ENCODE results near the gene STEAP4. TPM values are rescaled to one million over a fixed set of nuclear protein-coding genes. Genes with fewer than 3 reads are reported as not detected.
"Not testable (repeated sequence)": the region's sequence is repeated elsewhere in the genome, so short reads cannot be mapped to it uniquely, and the experiment has no call there.

Gene STEAP4
- total and polyA plus RNA-seq, 9 of the 15 experiments (the other 6 are each of a cell fraction or from before 2014, with no cell fraction given), result 0.07 TPM; not detected in 8

DNA sequence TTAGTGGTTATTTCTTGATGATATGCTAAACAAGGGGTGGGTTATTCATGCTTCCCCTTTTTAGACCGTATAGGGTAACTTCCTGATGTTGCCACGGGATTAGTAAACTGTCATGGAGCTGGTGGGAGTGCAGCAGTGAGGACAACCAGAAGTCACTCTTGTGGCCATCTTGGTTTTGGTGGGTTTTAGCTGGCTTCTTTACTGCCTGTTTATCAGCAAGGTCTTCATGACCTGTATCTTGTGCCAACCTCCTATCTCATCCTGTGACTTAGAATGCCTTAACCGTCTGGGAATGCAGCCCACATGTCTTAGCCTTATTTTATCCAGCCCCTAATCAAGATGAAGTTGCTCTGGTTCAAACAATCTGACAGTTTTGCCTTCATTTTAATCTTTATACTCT, 41.7 kb downstream of the STEAP4 start:
- H3K4me2 ChIP-seq (ENCODE audit: insufficient read depth, low read length); H3K4me1 ChIP-seq (replicated peaks in 1 of 2; ENCODE audit: control insufficient read depth in 2 of 2, insufficient read depth in 2 of 2, low read length in 2 of 2); H3K36me3 ChIP-seq (ENCODE audit: control insufficient read depth, insufficient read depth, low read length); CTCF ChIA-PET (ENCODE audit: low intra/inter-chr PET ratio); H3K79me2 ChIP-seq (ENCODE audit: control insufficient read depth, insufficient read depth, low read length); H3K4me3 ChIP-seq; BruUV-seq (replicated peaks); FAIRE-seq; H3K9me1 ChIP-seq (ENCODE audit: control insufficient read depth, insufficient read depth, low read length); in situ Hi-C loops (cut with MboI); H3K27me3 ChIP-seq (ENCODE audit: control insufficient read depth in 2 of 2, insufficient read depth in 2 of 2, low read length in 2 of 2); H3K27ac ChIP-seq (ENCODE audit: extremely low read depth, low read depth, low read length); H4K20me1 ChIP-seq (replicated peaks; ENCODE audit: control insufficient read depth, insufficient read depth, low read length); H3K9me3 ChIP-seq (replicated peaks; ENCODE audit: control insufficient read depth, insufficient read depth, low read depth, low read length); H3K9ac ChIP-seq (ENCODE audit: insufficient read depth in 1 of 2, low read depth in 2 of 2, low read length in 2 of 2); H2AFZ ChIP-seq (ENCODE audit: low read depth, low read length); intact Hi-C loops (cut with micrococcal nuclease); ATAC-seq; DNase-seq (ENCODE audit: extremely low read depth in 1 of 4, low spot score in 3 of 4): not testable (repeated sequence)
- WGBS (ENCODE audit: insufficient coverage, low coverage, missing lambda C conversion rate), result 0% methylated on average over 3 of the region's 3 CpGs
- POLR2A ChIA-PET, result interaction anchor here (0.7 kb wide), 1 partner anchor 269 kb away, joined by 4 read pairs; no protein-coding TSS in a partner anchor
- peak in 1 of 3 experiments; percentile 52 for TF ChIP-seq YY1 (IDR thresholded peaks at IDR 0.05; ENCODE audit: borderline replicate concordance in 1 of 3, control insufficient read depth in 1 of 3, extremely low read depth in 1 of 3, insufficient read depth in 3 of 3, insufficient read length in 1 of 3, insufficient replicate concordance in 2 of 3, low read depth in 1 of 3, low read length in 2 of 3)
- peak in 1 of 2 experiments; percentile 17; a peak in 1 of 4 replicates for TF ChIP-seq TEAD1 (CRISPR knock-in tag; IDR thresholded peaks at IDR 0.05)
- TF ChIP-seq ZNF766 (CRISPR knock-in tag; conservative IDR thresholded peaks at IDR 0.05), result peak; percentile 72
- TF ChIP-seq HMBOX1 (IDR thresholded peaks at IDR 0.05), result 0 out of 2 replicates have a peak, but pooled peaks have one; percentile 29
